Activated CD4-positive, alpha-beta T cell treated with anti-CD3 and anti-CD28 coated beads, Interleukin-2, amount 10 ng/mL, durations not matched to agents 24 days and 14 days (primary cell): Measurements from ENCODE around the gene ERGIC1. TPM values are rescaled to one million over a fixed set of nuclear protein-coding genes. Genes with fewer than 3 reads are reported as not detected.
A peak's percentile ranks its signal among the peaks of the same experiment; 100 is the strongest.

Source experiments
- DNase-seq: peaks from one replicate; pipeline ENCODE4 v3.0.0; 2022
- H3K27ac Mint-ChIP-seq: one replicate; pipeline ENCODE4 v1.8.0; 2022; ENCODE audit warnings: mild to moderate bottlenecking, mixed read lengths
- H3K27me3 Mint-ChIP-seq: one replicate; pipeline ENCODE4 v1.8.0; 2022; ENCODE audit warnings: mixed read lengths
- H3K36me3 Mint-ChIP-seq: one replicate; pipeline ENCODE4 v1.8.0; 2022; ENCODE audit warnings: low read depth, mild to moderate bottlenecking, mixed read lengths
- H3K4me1 Mint-ChIP-seq: one replicate; pipeline ENCODE4 v1.8.0; 2021; ENCODE audit warnings: mixed read lengths
- H3K4me3 Mint-ChIP-seq: one replicate; pipeline ENCODE4 v1.8.0; 2022; ENCODE audit warnings: mild to moderate bottlenecking, moderate library complexity, mixed read lengths
- H3K9me3 Mint-ChIP-seq: one replicate; pipeline ENCODE4 v1.8.0; 2021; ENCODE audit warnings: mixed read lengths
- intact Hi-C: fragments of 100-400 bp; cut with micrococcal nuclease; formaldehyde crosslinking; loops from one replicate; pipeline ENCODE4 v1.15.1; 2023
- total RNA-seq: library from RNA; stranded (reverse); gene quantifications from 2 replicates; pipeline ENCODE4 v1.2.3, GENCODE V29; 2022

Gene ERGIC1
- total RNA-seq, 1 donor from 2014 or later = 47.3 TPM

DNA sequence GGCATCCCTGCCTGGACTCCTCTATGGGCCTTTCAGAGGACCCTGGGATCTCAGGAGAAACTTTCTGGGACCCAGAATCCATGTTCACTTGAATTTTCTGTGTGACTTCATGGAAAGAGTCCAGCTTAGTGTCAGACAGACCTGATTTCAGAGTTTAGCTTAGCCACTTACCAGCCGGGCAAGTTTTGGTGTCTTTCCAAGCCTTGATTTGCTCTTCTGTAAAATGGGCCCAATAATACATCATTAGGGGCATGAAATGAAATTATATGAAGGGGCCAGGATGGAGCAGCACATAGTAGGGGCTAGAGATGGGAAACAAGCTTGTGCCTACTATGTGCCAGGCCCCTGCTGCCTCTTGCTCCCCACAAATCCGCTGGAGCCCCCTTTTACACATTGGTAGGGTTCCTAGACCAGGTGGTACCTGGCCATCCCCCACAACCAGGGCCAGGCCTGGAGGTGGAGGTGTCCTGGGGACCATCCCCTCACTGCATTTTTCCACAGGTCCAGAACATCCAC is 92.0 kb downstream of the ERGIC1 start:
- Mint-ChIP-seq H3K27me3 (no peaks in the 10 kb centered on the region), H3K4me1 (no peaks in the 10 kb centered on the region), H3K4me3 (no peak overlapping the region), H3K36me3 (peaks cover 3% of the 10 kb centered on the region), H3K27ac (no peak overlapping the region), H3K9me3 (no peaks in the 10 kb centered on the region)
- intact Hi-C loops = no loop called here
- no peak for DNase-seq

DNA sequence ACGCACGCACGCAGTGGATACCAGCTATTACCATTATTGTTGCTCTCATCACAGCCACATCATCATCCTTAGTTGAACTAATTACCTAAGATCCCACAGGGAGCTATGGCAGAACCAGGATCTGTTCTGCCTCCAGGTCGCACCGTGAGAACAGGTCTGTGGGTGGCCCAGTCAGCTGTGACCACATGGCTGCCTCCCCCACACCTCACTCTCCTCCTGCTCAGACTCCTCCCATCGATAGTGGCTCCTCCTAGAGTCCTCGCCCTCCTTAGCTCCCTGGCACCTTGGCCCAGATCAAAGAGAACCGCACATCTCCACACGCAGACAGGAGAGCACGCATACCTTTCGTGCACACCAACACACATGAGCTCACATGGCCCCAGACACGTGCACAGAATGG is 92.7 kb downstream of the ERGIC1 start:
- Mint-ChIP-seq H3K4me3 (no peak overlapping the region), H3K9me3 (no peaks in the 10 kb centered on the region), H3K36me3 (peaks cover 3% of the 10 kb centered on the region), H3K4me1 (no peaks in the 10 kb centered on the region), H3K27ac (no peak overlapping the region), H3K27me3 (no peaks in the 10 kb centered on the region)
- intact Hi-C loops = no loop called here
- DNase-seq = no peak

DNA sequence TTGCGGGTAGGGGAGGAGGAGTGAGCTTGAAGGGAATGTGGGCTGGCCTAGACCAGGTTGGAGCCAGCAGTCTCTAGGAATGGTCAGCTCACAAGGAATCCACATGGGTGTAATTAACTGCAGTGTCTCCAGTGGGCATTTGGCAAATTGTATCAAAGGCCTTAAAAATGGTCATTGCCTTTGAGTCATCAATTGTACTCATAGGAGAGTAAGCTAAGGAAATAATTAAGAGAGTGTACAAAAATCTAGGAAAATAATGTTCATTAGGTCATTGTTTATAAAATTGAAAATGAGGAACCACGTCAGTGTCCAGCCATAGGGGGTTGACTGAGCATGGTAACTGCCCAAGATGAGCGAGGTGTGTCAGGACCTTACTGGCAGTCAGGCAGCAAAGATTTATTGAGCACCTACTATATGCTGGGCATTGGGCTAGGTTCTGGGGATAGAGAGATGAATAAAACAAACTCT is 95.4 kb downstream of the ERGIC1 start:
- Mint-ChIP-seq H3K4me3 (no peak overlapping the region), H3K4me1 (no peaks in the 10 kb centered on the region), H3K27ac (no peak overlapping the region), H3K9me3 (no peaks in the 10 kb centered on the region), H3K27me3 (no peaks in the 10 kb centered on the region), H3K36me3 (peaks cover 4% of the 10 kb centered on the region)
- DNase-seq = no peak
- intact Hi-C loops = no loop called here

DNA sequence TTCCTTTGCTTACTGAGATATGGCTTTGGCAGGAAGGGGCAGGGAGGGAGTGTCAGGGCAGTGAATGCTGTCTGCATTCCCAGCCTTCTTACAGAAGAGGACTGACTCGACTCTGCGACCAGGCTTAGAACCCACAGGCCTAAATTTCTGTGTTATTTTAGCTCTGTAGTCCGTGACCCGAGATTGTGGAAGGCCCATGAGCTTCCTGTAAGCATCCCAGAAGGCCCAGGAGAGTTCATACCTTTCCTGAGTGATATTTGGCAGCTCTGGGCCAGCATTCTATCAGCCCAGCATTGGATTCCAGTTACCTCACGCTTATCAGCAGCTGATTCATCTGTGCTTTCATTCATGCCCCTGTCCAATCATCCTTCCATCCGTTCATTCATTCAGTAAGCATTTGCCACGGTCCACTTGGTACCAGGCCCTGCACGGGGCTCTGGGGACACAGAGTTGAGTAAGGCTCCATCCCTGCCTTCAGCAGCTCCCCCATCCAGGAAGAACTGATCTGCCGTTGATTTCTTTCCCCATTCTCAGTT is 97.0 kb downstream of the ERGIC1 start:
- Mint-ChIP-seq H3K4me1 (no peaks in the 10 kb centered on the region), H3K36me3 (peaks cover 2% of the 10 kb centered on the region), H3K27me3 (no peaks in the 10 kb centered on the region), H3K27ac (no peak overlapping the region), H3K9me3 (no peaks in the 10 kb centered on the region), H3K4me3 (no peak overlapping the region)
- intact Hi-C loops = no loop called here
- DNase-seq = no peak

DNA sequence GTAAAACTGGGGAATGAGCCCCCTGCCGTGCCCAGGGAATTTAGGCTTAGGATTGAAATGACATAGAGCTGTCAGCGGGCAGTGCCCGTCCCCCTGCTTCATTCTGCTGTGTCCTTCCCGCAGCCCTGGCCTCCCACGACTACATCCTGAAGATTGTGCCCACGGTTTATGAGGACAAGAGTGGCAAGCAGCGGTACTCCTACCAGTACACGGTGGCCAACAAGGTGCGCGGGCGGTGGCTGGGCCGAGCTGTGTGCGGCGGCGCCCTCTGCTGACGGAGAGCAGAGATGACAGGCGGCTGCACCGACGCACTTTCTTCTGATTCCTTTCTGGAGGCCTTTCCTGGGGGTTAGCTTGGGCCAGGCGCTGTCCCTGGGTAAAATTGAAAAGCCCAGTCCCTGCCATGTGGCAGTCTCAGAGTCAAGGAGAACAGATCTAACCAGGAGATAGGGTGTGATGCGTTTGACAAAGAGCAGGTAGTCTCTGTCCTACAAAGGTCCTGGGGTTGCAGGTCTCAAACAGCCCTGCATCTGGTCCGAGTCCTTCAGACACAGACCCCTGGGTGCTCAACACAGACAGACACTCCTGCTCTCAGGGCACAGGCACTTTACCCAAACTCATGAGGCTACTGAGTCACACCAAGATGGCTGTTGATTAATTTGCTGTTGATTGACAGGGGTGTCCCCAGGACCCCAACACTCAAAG is 98.4 kb downstream of the ERGIC1 start:
- Mint-ChIP-seq H3K4me1 (no peaks in the 10 kb centered on the region), H3K36me3 (peaks cover 2% of the 10 kb centered on the region), H3K27me3 (no peaks in the 10 kb centered on the region), H3K9me3 (no peaks in the 10 kb centered on the region), H3K27ac (no peak overlapping the region), H3K4me3 (no peak overlapping the region)
- intact Hi-C loops = loop anchor here (1.0 kb wide), 2 partner anchors 215 to 219 kb away; no protein-coding TSS in a partner anchor
- peak; percentile 90 for DNase-seq

DNA sequence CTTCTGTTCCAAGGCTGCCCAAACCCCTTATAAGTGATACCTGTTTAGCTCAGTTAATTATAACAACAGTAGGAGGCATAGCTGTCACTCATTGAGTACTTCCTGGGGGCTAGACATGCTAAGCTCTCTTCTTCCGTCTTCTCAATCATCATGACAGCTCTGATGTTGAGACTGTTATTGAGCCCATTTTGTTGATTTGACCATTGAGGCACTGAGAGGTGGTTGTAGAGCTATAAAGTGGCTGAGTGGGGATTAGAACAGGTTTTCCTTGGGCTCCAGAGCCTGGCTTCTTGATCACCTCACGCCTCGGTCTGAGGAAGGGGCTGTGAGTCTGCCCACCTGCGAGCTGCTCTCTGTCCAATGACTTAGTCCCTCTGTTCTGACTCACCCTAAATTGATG is 99.2 kb downstream of the ERGIC1 start:
- DNase-seq = no peak
- Mint-ChIP-seq H3K4me1 (no peaks in the 10 kb centered on the region), H3K27me3 (no peaks in the 10 kb centered on the region), H3K27ac (no peak overlapping the region), H3K4me3 (no peak overlapping the region), H3K9me3 (no peaks in the 10 kb centered on the region), H3K36me3 (peaks cover 2% of the 10 kb centered on the region)
- intact Hi-C loops = no loop called here

DNA sequence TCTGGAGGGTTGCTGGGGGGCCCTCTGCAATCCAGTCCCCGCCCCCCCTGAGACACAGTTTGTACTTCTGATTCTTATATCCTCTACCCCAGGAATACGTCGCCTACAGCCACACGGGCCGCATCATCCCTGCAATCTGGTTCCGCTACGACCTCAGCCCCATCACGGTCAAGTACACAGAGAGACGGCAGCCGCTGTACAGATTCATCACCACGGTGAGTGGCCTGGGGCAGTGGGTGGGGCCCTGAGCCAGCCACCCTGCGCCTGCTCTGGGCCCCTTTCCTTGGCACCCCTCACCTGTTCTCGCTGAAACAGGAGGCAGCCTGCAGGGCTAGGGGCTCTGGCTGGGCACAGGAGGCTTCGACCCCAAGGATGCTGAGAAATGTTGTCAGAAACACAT is 101.0 kb downstream of the ERGIC1 start:
- H3K9me3 Mint-ChIP-seq = no peaks in the 10 kb centered on the region
- DNase-seq = no peak
- H3K27me3 Mint-ChIP-seq = no peaks in the 10 kb centered on the region
- H3K4me3 Mint-ChIP-seq = no peak overlapping the region
- H3K27ac Mint-ChIP-seq = no peak overlapping the region
- H3K4me1 Mint-ChIP-seq = no peaks in the 10 kb centered on the region
- peaks cover 2% of the 10 kb centered on the region for H3K36me3 Mint-ChIP-seq
- intact Hi-C loops = no loop called here

DNA sequence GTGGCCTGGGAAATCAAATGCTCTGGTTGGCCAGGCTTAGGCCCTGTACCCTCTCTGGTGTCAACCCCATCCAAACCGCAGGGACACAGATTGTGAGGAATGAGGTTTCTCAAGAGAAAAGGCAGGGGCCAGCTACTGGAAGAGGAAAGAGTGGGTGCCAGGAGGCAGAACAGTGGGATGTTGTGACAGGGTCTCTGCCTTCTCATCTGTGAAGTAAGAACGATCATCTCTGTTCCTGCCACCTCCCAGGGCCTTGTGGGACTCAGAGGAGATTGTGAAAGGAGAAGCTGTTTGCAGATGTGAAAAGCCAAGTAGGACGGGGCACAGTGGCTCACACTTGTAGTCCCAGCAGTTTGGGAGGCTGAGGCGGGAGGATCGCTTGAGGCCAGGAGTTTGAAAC is 102.3 kb downstream of the ERGIC1 start:
- intact Hi-C loops = no loop called here

DNA sequence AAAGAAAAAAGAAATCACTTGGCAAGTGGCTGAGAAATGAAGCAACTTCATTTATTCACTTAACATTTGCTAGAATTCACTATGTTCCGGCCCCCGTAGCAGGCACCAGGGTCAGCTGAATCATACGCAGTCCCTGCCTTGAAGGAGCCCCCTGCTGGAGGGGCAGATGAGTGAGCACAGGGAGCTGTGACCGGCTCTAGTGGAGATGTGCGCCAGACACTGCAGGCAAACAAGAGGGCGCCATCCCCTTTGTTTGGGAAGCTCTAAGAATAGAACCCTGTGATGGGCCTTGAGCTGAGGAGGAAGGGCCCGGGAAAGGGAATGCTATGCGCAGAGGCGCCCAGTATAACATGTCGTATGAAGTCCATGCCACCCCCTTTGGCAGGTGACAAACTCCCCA is 105.0 kb downstream of the ERGIC1 start:
- Mint-ChIP-seq H3K4me3 (no peak overlapping the region), H3K4me1 (no peaks in the 10 kb centered on the region), H3K9me3 (no peaks in the 10 kb centered on the region), H3K27me3 (no peaks in the 10 kb centered on the region), H3K36me3 (no peaks in the 10 kb centered on the region), H3K27ac (no peak overlapping the region)
- DNase-seq = peak; percentile 65
- intact Hi-C loops = no loop called here

More for the DNA sequence above, 102.3 kb downstream of the ERGIC1 start:
- Mint-ChIP-seq H3K27me3 (no peaks in the 10 kb centered on the region), H3K9me3 (no peaks in the 10 kb centered on the region), H3K4me1 (no peaks in the 10 kb centered on the region), H3K4me3 (no peak overlapping the region), H3K36me3 (peaks cover 2% of the 10 kb centered on the region), H3K27ac (peak overlapping the region; percentile 20)
- no peak for DNase-seq

DNA sequence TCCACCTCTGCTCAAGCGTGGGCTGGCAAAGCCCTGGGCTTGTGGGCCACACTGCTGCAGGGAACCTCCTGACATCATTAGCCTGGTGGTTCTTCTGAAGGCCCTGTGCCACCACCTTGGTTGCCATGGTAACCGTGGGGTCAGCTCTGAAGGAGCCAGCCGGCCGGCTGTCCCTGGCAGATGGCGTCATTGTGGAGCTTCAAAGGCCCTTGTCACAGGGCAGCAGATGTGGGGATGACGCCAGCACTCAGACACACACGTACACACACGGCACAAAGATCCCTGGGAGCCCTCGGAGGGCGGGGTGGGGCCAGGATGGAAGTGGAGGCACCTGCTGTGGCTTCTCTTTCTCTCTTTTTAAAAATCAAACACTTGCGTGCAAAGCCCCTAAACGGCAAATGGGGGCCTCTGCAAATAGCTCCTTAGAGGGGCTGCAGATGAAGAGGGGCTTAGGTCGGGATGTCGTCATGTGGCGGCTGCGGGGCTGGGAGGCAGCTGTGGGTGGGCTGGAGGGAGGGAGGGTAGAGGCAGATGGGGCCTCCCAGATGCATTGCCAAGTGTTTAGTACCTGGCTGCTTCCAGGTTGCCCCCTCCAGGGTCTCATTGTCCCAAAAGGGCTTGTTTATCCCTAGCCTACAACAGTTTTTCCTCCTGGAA is 105.7 kb downstream of the ERGIC1 start:
- no peaks in the 10 kb centered on the region for H3K9me3 Mint-ChIP-seq
- no peaks in the 10 kb centered on the region for H3K36me3 Mint-ChIP-seq
- intact Hi-C loops = no loop called here
- DNase-seq = no peak
- no peaks in the 10 kb centered on the region for H3K4me1 Mint-ChIP-seq
- no peak overlapping the region for H3K27ac Mint-ChIP-seq
- H3K27me3 Mint-ChIP-seq = no peaks in the 10 kb centered on the region
- no peak overlapping the region for H3K4me3 Mint-ChIP-seq

DNA sequence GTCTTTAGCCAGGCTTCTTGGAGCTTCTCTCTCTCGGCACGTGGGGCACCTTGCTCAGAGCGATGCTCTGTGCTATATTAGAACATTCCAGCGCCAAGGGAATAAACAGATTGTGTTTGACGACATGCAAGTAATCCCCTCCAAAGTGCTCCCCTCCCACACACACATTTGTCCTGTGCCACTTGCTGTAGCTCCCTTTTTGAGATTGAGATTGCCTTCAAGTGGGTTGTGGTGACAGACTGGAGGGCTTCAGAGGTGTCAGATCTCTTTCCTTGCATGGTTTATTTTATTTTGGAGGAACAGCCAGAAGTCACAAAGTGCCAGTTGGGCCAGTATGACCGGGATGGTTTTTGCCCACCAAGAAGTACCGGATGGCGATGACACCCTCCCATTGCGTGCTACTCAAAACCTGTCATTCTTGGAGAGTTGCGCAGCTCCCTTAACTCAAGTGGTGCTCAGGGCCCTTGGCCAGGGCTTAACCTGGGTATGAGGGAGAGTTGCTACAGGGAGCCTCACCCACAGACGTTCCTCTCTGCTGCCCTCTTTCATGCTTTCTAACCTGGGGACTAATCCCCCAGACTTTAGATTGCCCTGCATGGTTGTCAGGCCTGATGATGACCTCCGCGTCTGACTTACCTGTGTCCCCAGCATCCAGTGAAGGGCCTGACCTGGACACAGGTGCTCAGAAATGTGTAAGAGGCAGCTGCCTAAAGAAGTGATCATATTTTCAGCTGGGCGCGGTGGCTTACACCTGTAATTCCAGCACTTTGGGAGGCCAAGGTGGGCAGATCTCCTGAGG is 106.4 kb downstream of the ERGIC1 start:
- Mint-ChIP-seq H3K4me3 (no peak overlapping the region), H3K27me3 (no peaks in the 10 kb centered on the region), H3K36me3 (no peaks in the 10 kb centered on the region), H3K4me1 (no peaks in the 10 kb centered on the region), H3K9me3 (no peaks in the 10 kb centered on the region), H3K27ac (no peak overlapping the region)
- DNase-seq = no peak
- intact Hi-C loops = no loop called here

DNA sequence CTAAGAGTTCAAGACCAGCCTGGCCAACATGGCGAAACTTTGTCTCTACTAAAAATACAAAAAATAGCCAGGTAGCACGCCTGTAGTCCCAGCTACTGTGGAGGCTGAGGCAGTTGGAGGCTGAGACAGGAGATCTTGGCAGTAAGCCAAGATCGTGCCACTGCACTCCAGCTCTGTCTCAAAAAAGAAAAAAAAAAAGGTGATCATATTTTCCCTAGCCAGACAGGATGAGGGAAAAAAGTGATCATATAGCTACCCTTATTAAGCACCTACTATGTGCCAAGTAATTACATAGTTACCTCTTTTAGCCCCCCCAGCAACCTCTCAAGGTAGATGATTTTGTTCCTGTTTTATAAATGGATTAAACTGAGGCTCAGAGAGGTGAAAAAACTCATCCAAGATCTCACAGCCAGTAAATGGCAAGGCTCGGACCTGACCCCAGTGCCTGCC is 107.0 kb downstream of the ERGIC1 start:
- Mint-ChIP-seq H3K36me3 (no peaks in the 10 kb centered on the region), H3K27ac (no peak overlapping the region), H3K4me3 (no peak overlapping the region), H3K27me3 (no peaks in the 10 kb centered on the region), H3K4me1 (no peaks in the 10 kb centered on the region), H3K9me3 (no peaks in the 10 kb centered on the region)
- intact Hi-C loops = no loop called here
- DNase-seq = no peak

DNA sequence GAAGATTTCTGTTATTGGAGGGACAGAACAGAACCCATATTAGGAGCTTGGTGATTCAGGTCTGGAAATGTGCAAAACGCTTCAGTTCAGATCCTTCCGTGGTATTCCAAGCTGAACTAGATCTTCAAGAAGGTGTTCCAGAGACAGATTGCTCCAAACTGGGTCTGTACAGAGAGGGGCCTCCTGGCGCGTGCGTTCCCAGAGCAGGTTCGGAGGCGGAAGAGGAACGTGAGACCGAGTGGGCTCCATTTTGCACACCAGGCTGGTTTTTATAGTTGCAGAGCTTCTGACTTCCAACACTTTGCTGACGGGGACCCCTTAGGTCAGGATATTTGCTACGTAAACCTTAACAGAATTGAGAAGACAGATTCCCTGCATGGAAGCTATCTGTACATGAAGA is 108.5 kb downstream of the ERGIC1 start:
- Mint-ChIP-seq H3K27me3 (no peaks in the 10 kb centered on the region), H3K36me3 (no peaks in the 10 kb centered on the region), H3K27ac (no peak overlapping the region), H3K4me1 (no peaks in the 10 kb centered on the region), H3K4me3 (no peak overlapping the region), H3K9me3 (no peaks in the 10 kb centered on the region)
- no peak for DNase-seq
- intact Hi-C loops = no loop called here
